ENCODE data around the gene SULT1C3. TPM values are rescaled to one million over a fixed set of nuclear protein-coding genes. Genes with fewer than 3 reads are reported as not detected.

SULT1C3 gene
- total and polyA plus RNA-seq, 2 of the 4 experiments (the other 2 are of a cell fraction) = not detected

- Histone ChIP-seq H3K27ac (ENCODE audit: insufficient read depth, low read length) (no peak overlapping the region), H3K36me3 (ENCODE audit: control insufficient read depth, insufficient read depth, low read length) (no peaks in the 10 kb centered on the region), H4K8ac (ENCODE audit: low read depth in 2 of 2, low read length in 2 of 2) (no peak overlapping the region), H3K4ac (ENCODE audit: low read depth, low read length) (no peak overlapping the region), H3K9ac (ENCODE audit: low read depth, low read length) (no peak overlapping the region), H2BK20ac (ENCODE audit: low read depth, low read length) (no peak overlapping the region), H4K91ac (ENCODE audit: insufficient read depth, low read depth, low read length) (no peak overlapping the region), H3K9me1 (ENCODE audit: insufficient read depth, low read length) (no peaks in the 10 kb centered on the region), H3K4me2 (ENCODE audit: low read depth, low read length) (no peak overlapping the region), H3K9me3 (ENCODE audit: control insufficient read depth, insufficient read depth, low read length) (no peaks in the 10 kb centered on the region), H3K23ac (ENCODE audit: low read depth, low read length) (no peak overlapping the region), H3K14ac (replicated peaks; ENCODE audit: low read depth, low read length) (no peak overlapping the region), H2BK120ac (ENCODE audit: low read depth, low read length) (no peak overlapping the region), H2AK5ac (ENCODE audit: low read depth, low read length) (no peak overlapping the region), H4K20me1 (ENCODE audit: insufficient read depth, low read length) (no peaks in the 10 kb centered on the region), H2BK5ac (ENCODE audit: low read depth, low read length, poor library complexity, severe bottlenecking) (no peak overlapping the region), H3K27me3 (ENCODE audit: control insufficient read depth, insufficient read depth, low read length) (no peaks in the 10 kb centered on the region), H3K56ac (ENCODE audit: extremely low read depth, insufficient read depth, low read length) (no peak overlapping the region), H2AFZ (replicated peaks; ENCODE audit: low read length, poor library complexity) (no peak overlapping the region), H3K79me1 (ENCODE audit: low read depth in 1 of 2, low read length in 2 of 2) (no peaks in the 10 kb centered on the region), H3K4me1 (ENCODE audit: control insufficient read depth, insufficient read depth, low read length) (no peaks in the 10 kb centered on the region), H2AK9ac (replicated peaks; ENCODE audit: low read depth, low read length, poor library complexity) (no peak overlapping the region), H3K18ac (ENCODE audit: low read depth, low read length) (no peak overlapping the region), H4K5ac (ENCODE audit: low read depth, low read length) (no peak overlapping the region), H3K4me3 (ENCODE audit: insufficient read depth, low read depth, low read length) (no peak overlapping the region), H2BK15ac (ENCODE audit: low read depth, low read length) (no peak overlapping the region)
- no TSS peak for BruUV-seq (replicated peaks)
- DNase-seq (no peak), ATAC-seq (ENCODE audit: low read depth) (no peak)
- ChIA-PET CTCF (interaction anchor here (0.6 to 1.1 kb wide), 2 partner anchors 15 to 19 kb away, joined by 3 read pairs; no protein-coding TSS in a partner anchor), POLR2A (ENCODE audit: unreplicated experiment) (no interaction called here)
- intact Hi-C loops (cut with micrococcal nuclease) (no loop called here), dilution Hi-C loops (cut with HindIII; ENCODE audit: low sequenced_read_pairs, unreplicated experiment) (no loop called here), in situ Hi-C loops (cut with MboI; ENCODE audit: low sequenced_read_pairs) (no loop called here)
- TF ChIP-seq NFE2L2 (IDR thresholded peaks at IDR 0.05; ENCODE audit: low read depth, low read length) (no peak), BHLHE40 (IDR thresholded peaks at IDR 0.05; ENCODE audit: low read depth, low read length) (no peak), SMC3 (IDR thresholded peaks at IDR 0.05; ENCODE audit: low read depth, low read length) (no peak), CEBPB (IDR thresholded peaks at IDR 0.05; ENCODE audit: low read depth, low read length) (no peak), USF2 (IDR thresholded peaks at IDR 0.05; ENCODE audit: low read depth, low read length) (no peak), RFX5 (IDR thresholded peaks at IDR 0.05; ENCODE audit: low read depth, low read length) (no peak), CTCF (conservative IDR thresholded peaks at IDR 0.05; ENCODE audit: low read depth, low read length) (no peak), ELK1 (IDR thresholded peaks at IDR 0.05; ENCODE audit: borderline replicate concordance, low read depth, low read length) (no peak), RAD21 (IDR thresholded peaks at IDR 0.05; ENCODE audit: low read length) (no peak), MAFK (IDR thresholded peaks at IDR 0.05; ENCODE audit: low read depth, low read length) (no peak), RCOR1 (IDR thresholded peaks at IDR 0.05; ENCODE audit: insufficient replicate concordance, low read length) (no peak), MXI1 (IDR thresholded peaks at IDR 0.05; ENCODE audit: borderline replicate concordance, low read depth, low read length) (no peak), CHD1 (IDR thresholded peaks at IDR 0.05; ENCODE audit: low read depth, low read length) (no peak), FOS (IDR thresholded peaks at IDR 0.05; ENCODE audit: low read depth, low read length) (no peak), MAZ (IDR thresholded peaks at IDR 0.05; ENCODE audit: borderline replicate concordance, low read depth, low read length) (no peak), POLR2A (IDR thresholded peaks at IDR 0.05; ENCODE audit: low read depth, low read length) (no peak)
- no CpG with 5 or more reads among the region's 7 CpGs for WGBS, 2 experiments (ENCODE audit: extremely low coverage in 2 of 2, insufficient read length in 1 of 2)
These were observed 39.2 kb upstream of the SULT1C3 start for GRCh38 chr2:108200569-108200968.

Measured in IMR-90 (cell line).